ENCODE results near the gene MARK3. TPM values are rescaled to one million over a fixed set of nuclear protein-coding genes. Genes with fewer than 3 reads are reported as not detected.
A peak's percentile ranks its signal among the peaks of the same experiment; 100 is the strongest.

Gene MARK3
- total and polyA plus RNA-seq, 2 of the 4 experiments (the other 2 are of a cell fraction): 78.5 to 80.5 TPM

GRCh38 chr14:103349982-103350381, 35.2 kb upstream of the MARK3 start:
- no peak overlapping the region for H4K91ac ChIP-seq (ENCODE audit: insufficient read depth, low read depth, low read length)
- H3K4me2 ChIP-seq (ENCODE audit: low read depth, low read length): no peak overlapping the region
- CTCF ChIA-PET: no interaction called here

More at GRCh38 chr14:103349982-103350381, 35.2 kb upstream of the MARK3 start:
- no peak overlapping the region for H4K5ac ChIP-seq (ENCODE audit: low read depth, low read length)
- POLR2A ChIA-PET (ENCODE audit: unreplicated experiment): no interaction called here
- H3K4me1 ChIP-seq (ENCODE audit: control insufficient read depth, insufficient read depth, low read length): no peaks in the 10 kb centered on the region; the same call in 1 of the 2 replicates
- no peak overlapping the region for H4K8ac ChIP-seq (ENCODE audit: low read depth in 2 of 2, low read length in 2 of 2)
- dilution Hi-C loops (cut with HindIII; ENCODE audit: low sequenced_read_pairs, unreplicated experiment): no loop called here
- peak overlapping the region; percentile 71 for H3K4ac ChIP-seq (ENCODE audit: low read depth, low read length)
- H3K14ac ChIP-seq (replicated peaks; ENCODE audit: low read depth, low read length): no peak overlapping the region
- H2BK20ac ChIP-seq (ENCODE audit: low read depth, low read length): no peak overlapping the region
- ATAC-seq (ENCODE audit: low read depth) (no peak), DNase-seq (no peak)
- TF ChIP-seq SMC3 (IDR thresholded peaks at IDR 0.05; ENCODE audit: low read depth, low read length) (no peak), RFX5 (IDR thresholded peaks at IDR 0.05; ENCODE audit: low read depth, low read length) (no peak), RAD21 (IDR thresholded peaks at IDR 0.05; ENCODE audit: low read length) (no peak), CTCF (conservative IDR thresholded peaks at IDR 0.05; ENCODE audit: low read depth, low read length) (no peak), BHLHE40 (IDR thresholded peaks at IDR 0.05; ENCODE audit: low read depth, low read length) (no peak), MAZ (IDR thresholded peaks at IDR 0.05; ENCODE audit: borderline replicate concordance, low read depth, low read length) (no peak), MAFK (IDR thresholded peaks at IDR 0.05; ENCODE audit: low read depth, low read length) (no peak), FOS (IDR thresholded peaks at IDR 0.05; ENCODE audit: low read depth, low read length) (no peak), RCOR1 (IDR thresholded peaks at IDR 0.05; ENCODE audit: insufficient replicate concordance, low read length) (no peak), ELK1 (IDR thresholded peaks at IDR 0.05; ENCODE audit: borderline replicate concordance, low read depth, low read length) (no peak), CEBPB (IDR thresholded peaks at IDR 0.05; ENCODE audit: low read depth, low read length) (no peak), NFE2L2 (IDR thresholded peaks at IDR 0.05; ENCODE audit: low read depth, low read length) (no peak), MXI1 (IDR thresholded peaks at IDR 0.05; ENCODE audit: borderline replicate concordance, low read depth, low read length) (no peak), POLR2A (IDR thresholded peaks at IDR 0.05; ENCODE audit: low read depth, low read length) (no peak), USF2 (IDR thresholded peaks at IDR 0.05; ENCODE audit: low read depth, low read length) (no peak), CHD1 (IDR thresholded peaks at IDR 0.05; ENCODE audit: low read depth, low read length) (no peak)
- H3K36me3 ChIP-seq (ENCODE audit: control insufficient read depth, insufficient read depth, low read length): peaks cover 2% of the 10 kb centered on the region
- H2BK5ac ChIP-seq (ENCODE audit: low read depth, low read length, poor library complexity, severe bottlenecking): no peak overlapping the region
- H3K27ac ChIP-seq (ENCODE audit: insufficient read depth, low read length): no peak overlapping the region
- in situ Hi-C loops (cut with MboI; ENCODE audit: low sequenced_read_pairs): no loop called here
- H3K79me1 ChIP-seq (ENCODE audit: low read depth in 1 of 2, low read length in 2 of 2): no peaks in the 10 kb centered on the region
- H3K27me3 ChIP-seq (ENCODE audit: control insufficient read depth, insufficient read depth, low read length): no peaks in the 10 kb centered on the region
- intact Hi-C loops (cut with micrococcal nuclease): no loop called here
- no peak overlapping the region for H3K23ac ChIP-seq (ENCODE audit: low read depth, low read length)
- no peak overlapping the region for H2AK9ac ChIP-seq (replicated peaks; ENCODE audit: low read depth, low read length, poor library complexity)
- no peaks in the 10 kb centered on the region for H4K20me1 ChIP-seq (ENCODE audit: insufficient read depth, low read length)
- no peak overlapping the region for H3K9ac ChIP-seq (ENCODE audit: low read depth, low read length)
- no peak overlapping the region for H3K56ac ChIP-seq (ENCODE audit: extremely low read depth, insufficient read depth, low read length)
- peak overlapping the region; percentile 57; the same call in 1 of the 2 replicates for H2AK5ac ChIP-seq (ENCODE audit: low read depth, low read length)
- H2AFZ ChIP-seq (replicated peaks; ENCODE audit: low read length, poor library complexity): peak overlapping the region; percentile 52
- no peaks in the 10 kb centered on the region for H3K9me3 ChIP-seq (ENCODE audit: control insufficient read depth, insufficient read depth, low read length)
- no peak overlapping the region for H2BK120ac ChIP-seq (ENCODE audit: low read depth, low read length)
- WGBS, 2 experiments (ENCODE audit: extremely low coverage in 2 of 2, insufficient read length in 1 of 2): 91% methylated on average over 13 of the region's 13 CpGs; no CpG with 5 or more reads in 1 of the 2 experiments
- H3K4me3 ChIP-seq (ENCODE audit: insufficient read depth, low read depth, low read length): no peak overlapping the region
- H2BK15ac ChIP-seq (ENCODE audit: low read depth, low read length): no peak overlapping the region
- BruUV-seq (replicated peaks): no TSS peak
- peaks cover 12% of the 10 kb centered on the region for H3K9me1 ChIP-seq (ENCODE audit: insufficient read depth, low read length)
- no peak overlapping the region for H3K18ac ChIP-seq (ENCODE audit: low read depth, low read length)

Measured in IMR-90 (cell line).